ENCODE measurements around the gene ONECUT1. TPM values are rescaled to one million over a fixed set of nuclear protein-coding genes. Genes with fewer than 3 reads are reported as not detected.

Gene ONECUT1
- total and polyA plus RNA-seq, 8 donors = not detected

DNA sequence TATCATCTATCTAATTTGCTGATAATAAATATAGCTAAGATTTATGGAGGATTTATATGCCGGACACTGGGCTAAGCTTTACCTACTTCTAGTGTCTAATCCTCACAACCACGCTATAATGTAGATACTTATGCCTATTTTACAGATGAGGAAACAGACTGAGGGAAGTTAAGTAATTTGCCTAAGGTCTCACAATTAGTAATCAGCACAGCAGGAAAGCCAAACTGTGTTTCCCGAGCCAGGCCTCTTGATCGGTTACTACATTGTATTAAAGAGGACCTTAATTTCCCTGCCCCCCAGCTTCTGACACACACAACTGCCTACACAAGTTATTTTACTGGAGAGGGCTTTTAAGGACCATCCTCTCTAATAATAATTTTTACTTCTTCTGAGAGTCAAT lies 40.9 kb downstream of the ONECUT1 start:
- Histone ChIP-seq H3K9me3 (no peaks in the 10 kb centered on the region), H3K4me1 (no peaks in the 10 kb centered on the region), H3K36me3 (no peaks in the 10 kb centered on the region), H3K27me3 (peaks cover 17 to 64% of the 10 kb centered on the region in 2 donors), H3K4me3 (no peak overlapping the region), H3K27ac (no peak overlapping the region)
- DNase-seq (no peak), ATAC-seq (no peak)
- TF ChIP-seq CTCF (IDR thresholded peaks at IDR 0.05) = no peak
- intact Hi-C loops (cut with DNase I) = no loop called here

- Histone ChIP-seq H3K4me1 (no peaks in the 10 kb centered on the region), H3K9me3 (no peaks in the 10 kb centered on the region), H3K27ac (no peak overlapping the region), H3K36me3 (no peaks in the 10 kb centered on the region), H3K4me3 (no peak overlapping the region), H3K27me3 (peaks cover 10 to 39% of the 10 kb centered on the region in 2 donors)
- intact Hi-C loops (cut with DNase I) = no loop called here
- ATAC-seq (no peak), DNase-seq (no peak)
- no peak for TF ChIP-seq CTCF (IDR thresholded peaks at IDR 0.05)
Observed at GRCh38 chr15:52746162-52746757, 43.9 kb downstream of the ONECUT1 start.

DNA sequence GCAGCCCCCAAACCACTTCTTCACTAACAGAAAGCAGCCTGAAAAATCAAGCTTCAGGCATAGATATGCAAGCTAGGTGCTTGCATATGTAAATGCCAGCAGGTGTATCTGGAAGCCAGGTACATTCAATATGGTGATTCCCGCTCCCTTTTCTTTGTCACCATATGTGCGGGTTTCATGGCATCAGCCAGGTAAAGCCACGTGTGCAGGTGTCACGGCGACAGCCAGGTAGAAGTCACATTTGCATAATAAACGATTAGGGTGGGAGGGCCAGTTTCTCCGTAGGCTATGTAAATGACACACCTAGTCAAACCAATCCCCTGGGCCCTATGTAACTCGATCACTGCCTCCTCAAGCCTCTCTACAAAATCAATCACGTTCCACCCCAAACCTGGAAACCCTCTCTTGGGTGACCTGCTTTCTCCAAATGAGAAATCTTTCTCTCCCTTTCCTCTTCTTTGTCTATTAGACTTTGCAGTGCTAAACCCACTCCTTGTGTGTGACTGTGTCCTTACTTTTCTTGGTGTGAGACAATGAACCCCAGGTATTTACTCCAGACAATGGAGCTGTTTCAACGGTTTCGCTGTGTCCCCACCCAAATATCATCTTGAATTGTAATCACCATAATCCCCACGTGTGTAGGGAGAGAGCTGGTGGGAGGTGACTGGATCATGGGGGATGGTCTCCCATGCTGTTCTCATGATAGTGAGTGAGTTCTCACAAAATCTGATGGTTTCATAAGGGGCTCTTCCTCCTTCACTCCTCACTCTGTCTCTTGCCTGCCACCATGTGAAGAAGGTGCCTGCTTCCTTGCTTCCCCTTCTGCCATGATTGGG lies 44.6 kb downstream of the ONECUT1 start:
- no peak for ATAC-seq
- no peaks in the 10 kb centered on the region for H3K36me3 ChIP-seq
- intact Hi-C loops (cut with DNase I) = no loop called here
- no peak for TF ChIP-seq CTCF (IDR thresholded peaks at IDR 0.05)
- H3K9me3 ChIP-seq = no peaks in the 10 kb centered on the region
- no peaks in the 10 kb centered on the region for H3K4me1 ChIP-seq
- H3K27ac ChIP-seq = no peak overlapping the region
- H3K4me3 ChIP-seq = no peak overlapping the region
- peaks cover 10 to 32% of the 10 kb centered on the region in 2 donors for H3K27me3 ChIP-seq
- DNase-seq = no peak

- no peak overlapping the region for H3K4me3 ChIP-seq
- no peaks in the 10 kb centered on the region for H3K9me3 ChIP-seq
- no peak overlapping the region for H3K27ac ChIP-seq
- H3K36me3 ChIP-seq = no peaks in the 10 kb centered on the region
- ATAC-seq (no peak), DNase-seq (no peak)
- H3K27me3 ChIP-seq = no peaks in the 10 kb centered on the region
- TF ChIP-seq CTCF (IDR thresholded peaks at IDR 0.05) = no peak
- intact Hi-C loops (cut with DNase I) = no loop called here
- peaks cover 0 to 9% of the 10 kb centered on the region in 2 donors for H3K4me1 ChIP-seq
Observed at GRCh38 chr15:52738311-52738710, 51.8 kb downstream of the ONECUT1 start.

DNA sequence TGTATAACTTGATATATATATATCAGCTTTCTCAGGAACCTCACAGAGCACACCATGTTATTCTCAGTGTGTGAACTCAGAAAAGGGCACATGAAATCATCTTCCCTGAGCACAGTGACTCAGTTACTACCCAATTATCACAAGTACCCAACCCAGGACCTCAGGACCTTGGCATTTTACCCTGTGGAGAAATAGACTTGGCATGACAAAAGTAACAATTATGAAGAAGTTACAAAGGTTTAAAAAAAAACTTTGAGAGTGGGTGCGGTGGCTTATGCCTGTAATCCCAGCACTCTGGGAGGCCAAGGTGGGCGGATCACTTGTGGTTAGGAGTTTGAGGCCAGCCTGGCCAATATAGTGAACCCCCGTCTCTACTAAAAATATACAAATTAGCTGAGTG lies 52.4 kb downstream of the ONECUT1 start:
- no peak for ATAC-seq
- Histone ChIP-seq H3K27ac (no peak overlapping the region), H3K36me3 (no peaks in the 10 kb centered on the region), H3K4me1 (peaks cover 0 to 13% of the 10 kb centered on the region in 2 donors), H3K27me3 (no peaks in the 10 kb centered on the region), H3K9me3 (no peaks in the 10 kb centered on the region), H3K4me3 (no peak overlapping the region)
- intact Hi-C loops (cut with DNase I) = no loop called here
- no peak for TF ChIP-seq CTCF (IDR thresholded peaks at IDR 0.05)
- DNase-seq = no peak

All from left lung (tissue), 10 donors.